Lung (tissue), 12 donors: ENCODE data around the gene TOP3A. TPM values are rescaled to one million over a fixed set of nuclear protein-coding genes. Genes with fewer than 3 reads are reported as not detected.
"Not testable (repeated sequence)": the region's sequence is repeated elsewhere in the genome, so short reads cannot be mapped to it uniquely, and the experiment has no call there.

Experiments used
- ATAC-seq: fragments of 200-7000 bp; cut with Tn5 transposase; one replicate; pipeline ENCODE4 v1.9.1; 2020; ENCODE audit warnings: moderate number of reproducible peaks; ENCODE audit not compliant: insufficient read depth, low FRiP score
- DNase-seq, 3 donors: peaks; one replicate each; pipeline ENCODE4 v3.0.0-alpha.2; 2013 to 2017
- H3K27ac ChIP-seq, 2 donors: one replicate each; pipeline ENCODE4 v1.5.1; 2013; ENCODE audit warnings: mild to moderate bottlenecking in 2 of 2, moderate library complexity in 2 of 2, control low read depth in 1 of 2, inconsistent platforms in 1 of 2, low read depth in 1 of 2, low read length in 1 of 2
- H3K27me3 ChIP-seq, 3 donors: one replicate each; pipeline ENCODE4 v1.5.1; 2013; ENCODE audit warnings: low read length in 2 of 3; ENCODE audit not compliant: control insufficient read depth in 3 of 3, insufficient read depth in 3 of 3
- H3K36me3 ChIP-seq, 4 donors: one replicate each; pipeline ENCODE4 v1.5.1; 2013; ENCODE audit warnings: low read length in 4 of 4, mild to moderate bottlenecking in 1 of 4, moderate library complexity in 1 of 4; ENCODE audit not compliant: control insufficient read depth in 4 of 4, insufficient read depth in 4 of 4
- H3K4me1 ChIP-seq, 5 donors: one replicate each; pipeline ENCODE4 v1.5.1; 2013; ENCODE audit warnings: low read length in 5 of 5, mild to moderate bottlenecking in 2 of 5, moderate library complexity in 1 of 5; ENCODE audit not compliant: control insufficient read depth in 5 of 5, insufficient read depth in 5 of 5
- H3K4me3 ChIP-seq: one replicate; pipeline ENCODE4 v1.5.1; 2013; ENCODE audit warnings: mild to moderate bottlenecking, control low read depth, moderate library complexity
- H3K9ac ChIP-seq, 2 donors: one replicate each; pipeline ENCODE4 v1.5.1; 2013; ENCODE audit warnings: low read length in 2 of 2, control low read depth in 1 of 2; ENCODE audit not compliant: insufficient read depth in 1 of 2
- H3K9me3 ChIP-seq, 4 donors: one replicate each; pipeline ENCODE4 v1.5.1; 2013; ENCODE audit warnings: low read length in 3 of 4, mild to moderate bottlenecking in 1 of 4, moderate library complexity in 1 of 4; ENCODE audit not compliant: control insufficient read depth in 4 of 4, insufficient read depth in 3 of 4
- CTCF ChIP-seq: IDR thresholded peaks from 2 replicates; pipeline ENCODE4 v1.5.1; 2012; ENCODE audit warnings: mild to moderate bottlenecking; ENCODE audit errors: control extremely low read depth, extremely low read depth
- WGBS, 2 donors: extraction: QIAGEN DNeasy Blood & Tissue Kit; methylation state at CpG; one replicate each; pipeline ENCODE4 v1.1.7; 2013; 5-methylcytosine and 5-hydroxymethylcytosine counted together
- polyA plus RNA-seq, 2 donors: library from polyadenylated mRNA; stranded (reverse); fragments of 200-250 nt; gene quantifications; one replicate each; pipeline ENCODE4 v1.2.1, GENCODE V29; 2013
- total RNA-seq, 2 donors: library from RNA; depleted of rRNA in 1 of 2; stranded (reverse); fragments of >200 nt in 1 of 2; gene quantifications; one replicate each; pipeline ENCODE4 v1.2.1, GENCODE V29; 2014 to 2021
- donor health status: control.
- donor health status: control.
- donor health status: Bipolar disorder and iron deficiency.
- donor health status: healthy.
- donor health status: DM: yes; HTN: yes; CAD: no.

Gene TOP3A
- total and polyA plus RNA-seq, 4 donors = 14.6 to 41.4 (median 26.8) TPM

GRCh38 chr17:18339933-18340332 lies 25.1 kb upstream of the TOP3A start:
- DNase-seq (no peak), ATAC-seq (no peak)
- H3K27ac ChIP-seq = no peak overlapping the region
- peaks cover 0 to 1% (median 0%) of the 10 kb centered on the region in 4 donors for H3K9me3 ChIP-seq
- no peaks in the 10 kb centered on the region for H3K4me1 ChIP-seq
- H3K4me3 ChIP-seq = no peak overlapping the region
- 97 to 99% methylated on average over 13 of the region's 13 CpGs for whole genome bisulfite sequencing, 2 donors
- peaks cover 0 to 29% (median 15%) of the 10 kb centered on the region in 4 donors for H3K36me3 ChIP-seq
- no peaks in the 10 kb centered on the region for H3K27me3 ChIP-seq
- TF ChIP-seq CTCF = no peak
- no peak overlapping the region for H3K9ac ChIP-seq

GRCh38 chr17:18338158-18338557 lies 23.4 kb upstream of the TOP3A start:
- ATAC-seq, H3K9me3 ChIP-seq, DNase-seq, H3K9ac ChIP-seq, H3K4me3 ChIP-seq, H3K27ac ChIP-seq, H3K4me1 ChIP-seq, H3K27me3 ChIP-seq: not testable (repeated sequence)
- H3K36me3 ChIP-seq = peaks cover 0 to 30% (median 18%) of the 10 kb centered on the region in 4 donors
- 91 to 96% methylated on average over 17 to 25 of the region's 25 CpGs for WGBS, 2 donors

- no peak overlapping the region for H3K9ac ChIP-seq
- H3K27me3 ChIP-seq = no peaks in the 10 kb centered on the region
- H3K36me3 ChIP-seq = peaks cover 4 to 43% (median 21%) of the 10 kb centered on the region in 4 donors
- no peaks in the 10 kb centered on the region for H3K4me1 ChIP-seq
- TF ChIP-seq CTCF = no peak
- no peak for DNase-seq
- H3K27ac ChIP-seq = no peak overlapping the region
- no peak overlapping the region for H3K4me3 ChIP-seq
- ATAC-seq = no peak
- WGBS, 2 donors = 85 to 94% methylated on average over 4 of the region's 4 CpGs
- no peaks in the 10 kb centered on the region for H3K9me3 ChIP-seq
Measured at GRCh38 chr17:18332909-18333489, 18.2 kb upstream of the TOP3A start.

GRCh38 chr17:18331879-18332278 lies 17.1 kb upstream of the TOP3A start:
- Histone ChIP-seq H3K9me3 (no peaks in the 10 kb centered on the region), H3K9ac (no peak overlapping the region), H3K4me3 (no peak overlapping the region), H3K36me3 (peaks cover 4 to 43% (median 21%) of the 10 kb centered on the region in 4 donors), H3K27me3 (no peaks in the 10 kb centered on the region), H3K27ac (no peak overlapping the region), H3K4me1 (no peaks in the 10 kb centered on the region)
- DNase-seq (no peak), ATAC-seq (no peak)
- WGBS, 2 donors = 83 to 87% methylated on average over 9 of the region's 9 CpGs
- no peak for TF ChIP-seq CTCF
